Peyer's patch (tissue), 4 donors: ENCODE measurements around the gene TDRD9. TPM values are rescaled to one million over a fixed set of nuclear protein-coding genes. Genes with fewer than 3 reads are reported as not detected.
A peak's percentile ranks its signal among the peaks of the same experiment; 100 is the strongest.

Experiments used
- DNase-seq, 3 donors: peaks; one replicate each; pipeline ENCODE4 v3.0.0-alpha.2; 2017 to 2019
- H3K27ac ChIP-seq, 4 donors: fragments of 200-600 bp; sonication (generic); one replicate each; pipeline ENCODE4 v1.5.1; 2016 to 2019
- H3K27me3 ChIP-seq, 2 donors: fragments of 200-600 bp; sonication (generic); one replicate each; pipeline ENCODE4 v1.5.1; 2019
- H3K36me3 ChIP-seq, 3 donors: fragments of 200-600 bp; sonication (generic); one replicate each; pipeline ENCODE4 v1.5.1; 2016 to 2019
- H3K4me1 ChIP-seq, 4 donors: fragments of 200-600 bp; sonication (generic); one replicate each; pipeline ENCODE4 v1.5.1; 2016 to 2019
- H3K4me3 ChIP-seq, 4 donors: fragments of 200-600 bp; sonication (generic); 1 replicate in 3 of 4; 2 replicates in 1 of 4; pipeline ENCODE4 v1.5.1; 2016 to 2019; ENCODE audit warnings: mild to moderate bottlenecking in 1 of 4
- H3K9me3 ChIP-seq, 4 donors: fragments of 200-600 bp; sonication (generic); one replicate each; pipeline ENCODE4 v1.5.1; 2016 to 2019; ENCODE audit warnings: mild to moderate bottlenecking in 1 of 4
- CTCF ChIP-seq, 6 experiments: fragments of 450-650 bp in 4 of 6; fragments of 200-600 bp in 2 of 6; sonication (generic) in 1 of 6; IDR thresholded peaks; one replicate each; pipeline ENCODE4 v1.5.1; 2017 to 2019; ENCODE audit warnings: antibody characterized with exemption in 6 of 6, mild to moderate bottlenecking in 3 of 6, moderate library complexity in 1 of 6
- POLR2A ChIP-seq, 2 donors: fragments of 450-650 bp; IDR thresholded peaks; one replicate each; pipeline ENCODE4 v1.5.1; 2017; ENCODE audit warnings: antibody characterized with exemption in 2 of 2, mild to moderate bottlenecking in 2 of 2, moderate library complexity in 2 of 2
- small RNA-seq, 2 donors: library from RNA; depleted of rRNA; stranded (forward); fragments of <200 nt; gene quantifications; one replicate each; pipeline ENCODE3, GENCODE V24; 2016
- total RNA-seq, 4 donors: library from RNA; depleted of rRNA; stranded (reverse); fragments of >200 nt; gene quantifications; one replicate each; pipeline ENCODE4 v1.1.0, GENCODE V29; 2016

Gene TDRD9
- total RNA-seq, 4 donors from 2014 or later, result 0.40 TPM; not detected in 3

- peaks cover 0 to 18% (median 0%) of the 10 kb centered on the region in 4 donors for H3K4me1 ChIP-seq
- no peak overlapping the region for H3K27ac ChIP-seq
- no peaks in the 10 kb centered on the region for H3K9me3 ChIP-seq
- no peak overlapping the region for H3K4me3 ChIP-seq
- peak in 1 of 3 donors; percentile 41 for DNase-seq
- no peaks in the 10 kb centered on the region for H3K27me3 ChIP-seq
- H3K36me3 ChIP-seq, result no peaks in the 10 kb centered on the region
- TF ChIP-seq CTCF (IDR thresholded peaks at IDR 0.05) (no peak), POLR2A (IDR thresholded peaks at IDR 0.05) (no peak)
These were observed 172.9 kb downstream of the TDRD9 start for GRCh38 chr14:104101086-104101621.

DNA sequence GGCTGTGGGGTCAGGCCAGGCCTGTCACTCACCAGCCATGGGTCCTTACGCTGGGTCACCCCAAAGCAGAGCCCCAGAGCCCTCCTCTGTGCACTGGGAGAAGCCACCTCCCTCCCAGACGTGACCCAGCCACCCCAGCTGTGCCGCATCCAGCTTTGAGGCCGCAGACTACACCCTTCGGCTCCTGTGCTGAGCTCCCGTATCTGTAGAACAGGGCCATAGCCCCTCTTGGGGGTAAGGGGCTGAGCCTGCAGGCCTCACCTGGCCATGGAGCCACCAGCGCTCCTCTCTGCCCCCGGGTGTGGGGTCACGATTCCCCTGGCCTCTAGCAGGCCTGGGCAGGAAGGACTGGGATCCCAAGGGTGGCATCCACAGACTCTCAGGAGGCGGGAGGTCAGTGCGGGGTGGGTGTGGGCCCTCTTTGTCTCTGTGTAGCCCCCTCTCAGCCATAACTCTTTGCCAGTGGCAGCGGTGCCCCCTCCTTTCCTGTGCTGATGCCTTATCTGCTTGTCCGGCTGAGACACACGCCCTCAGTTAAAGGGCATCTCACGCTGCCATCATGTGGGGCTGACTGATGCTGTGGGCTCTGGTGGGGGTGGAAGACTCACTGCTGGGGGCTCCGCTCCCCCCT, 173.5 kb downstream of the TDRD9 start:
- no peaks in the 10 kb centered on the region for H3K36me3 ChIP-seq
- no peak overlapping the region for H3K27ac ChIP-seq
- no peaks in the 10 kb centered on the region for H3K27me3 ChIP-seq
- peak in 1 of 3 donors; percentile 34 for DNase-seq
- H3K4me1 ChIP-seq, result peaks cover 0 to 20% (median 0%) of the 10 kb centered on the region in 4 donors
- H3K9me3 ChIP-seq, result no peaks in the 10 kb centered on the region
- no peak overlapping the region for H3K4me3 ChIP-seq
- TF ChIP-seq POLR2A (IDR thresholded peaks at IDR 0.05) (no peak), CTCF (IDR thresholded peaks at IDR 0.05) (no peak)

Small RNA genes within 50 kb of the gene (small RNA-seq; reads per million reads assigned to genes)
- 0 to 0.51 reads per million in 2 donors for gene RN7SL634P

Other genes with a start within 250 kb of the TDRD9 start
- gene XRCC3, start 213.0 kb upstream of the TDRD9 start, total RNA-seq, result 10 to 100 TPM; 11.6 to 42.9 (median 16.2) TPM
- gene ZFYVE21, start 212.6 kb upstream of the TDRD9 start, total RNA-seq, result 10 to 100 TPM; 40.3 to 81.2 (median 59.0) TPM
- gene PPP1R13B, start 80.9 kb upstream of the TDRD9 start, total RNA-seq, result 10 to 100 TPM; 30.5 to 78.3 (median 54.0) TPM
- gene RD3L, start 14.1 kb downstream of the TDRD9 start, total RNA-seq, result not detected
- 1 to 10 TPM in 3 of 4 donors, not detected in 1; 1.2 to 7.4 (median 2.3) TPM for gene ASPG, start 157.2 kb downstream of the TDRD9 start, total RNA-seq
- 1 to 10 TPM in 3 of 4 donors, under 1 TPM in 1; 0.53 to 5.8 (median 1.6) TPM for gene KIF26A, start 210.1 kb downstream of the TDRD9 start, total RNA-seq